ENCODE measurements around the gene MYO9B.
"Not testable (repeated sequence)": the region's sequence is repeated elsewhere in the genome, so short reads cannot be mapped to it uniquely, and the experiment has no call there.

The MYO9B gene

DNA sequence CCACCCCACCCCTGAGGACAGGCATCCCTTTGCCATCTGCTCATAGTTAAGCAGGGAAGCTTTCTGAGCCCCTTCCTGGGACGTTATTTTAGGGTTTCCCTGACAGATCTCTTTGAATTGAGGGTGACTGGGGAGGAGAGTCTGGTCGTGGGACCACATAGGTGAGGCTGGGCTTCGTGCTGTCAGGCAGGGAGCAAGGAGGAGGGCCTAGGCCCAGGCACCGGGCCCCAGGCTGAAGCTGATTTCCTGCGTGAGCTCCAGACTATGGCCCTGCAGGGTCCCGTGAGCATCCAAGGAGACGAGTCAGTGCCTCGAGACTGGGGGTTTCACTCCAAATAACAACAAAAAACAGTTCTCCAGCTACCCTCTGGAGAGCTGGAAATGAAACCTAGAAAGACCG lies 60.4 kb downstream of the MYO9B start:
- H4K20me1 ChIP-seq (ENCODE audit: insufficient read depth, low read length): peaks cover 9% of the 10 kb centered on the region
- no peak overlapping the region for H2AFZ ChIP-seq (ENCODE audit: low read depth, low read length)
- no peak overlapping the region for H3K27ac ChIP-seq (ENCODE audit: low read length)
- H3K9ac ChIP-seq (ENCODE audit: low read depth, low read length): no peak overlapping the region
- no peak for TF ChIP-seq EZH2 (IDR thresholded peaks at IDR 0.05; ENCODE audit: borderline replicate concordance, low read depth, low read length, severe bottlenecking)
- TF ChIP-seq CTCF (IDR thresholded peaks at IDR 0.05; ENCODE audit: borderline replicate concordance, extremely low read depth, low read length, poor library complexity, severe bottlenecking): no peak
- DNase-seq (no peak), ATAC-seq (ENCODE audit: insufficient read depth, low read depth) (no peak)
- peaks cover 41% of the 10 kb centered on the region for H3K79me2 ChIP-seq (ENCODE audit: insufficient read depth, low read length)
- peaks cover 30% of the 10 kb centered on the region for H3K36me3 ChIP-seq (ENCODE audit: insufficient read depth, low read length)
- no peaks in the 10 kb centered on the region for H3K4me1 ChIP-seq (ENCODE audit: insufficient read depth, low read length)
- no peaks in the 10 kb centered on the region for H3K9me3 ChIP-seq (ENCODE audit: insufficient read depth, low read length, severe bottlenecking)
- H3K4me3 ChIP-seq (ENCODE audit: low read depth in 1 of 2, low read length in 2 of 2): no peak overlapping the region
- no peak overlapping the region for H3K4me2 ChIP-seq (ENCODE audit: insufficient read depth, low read length)
- no peaks in the 10 kb centered on the region for H3K27me3 ChIP-seq (ENCODE audit: insufficient read depth, low read length, poor library complexity)

GRCh38 chr19:17136617-17137016 lies 61.0 kb downstream of the MYO9B start:
- TF ChIP-seq CTCF (IDR thresholded peaks at IDR 0.05; ENCODE audit: borderline replicate concordance, extremely low read depth, low read length, poor library complexity, severe bottlenecking) (no peak), EZH2 (IDR thresholded peaks at IDR 0.05; ENCODE audit: borderline replicate concordance, low read depth, low read length, severe bottlenecking) (no peak)
- Histone ChIP-seq H3K9ac (ENCODE audit: low read depth, low read length) (no peak overlapping the region), H3K36me3 (ENCODE audit: insufficient read depth, low read length) (peaks cover 36% of the 10 kb centered on the region), H3K79me2 (ENCODE audit: insufficient read depth, low read length) (peaks cover 39% of the 10 kb centered on the region), H3K4me1 (ENCODE audit: insufficient read depth, low read length) (no peaks in the 10 kb centered on the region), H3K27me3 (ENCODE audit: insufficient read depth, low read length, poor library complexity) (no peaks in the 10 kb centered on the region), H3K4me3 (ENCODE audit: low read depth in 1 of 2, low read length in 2 of 2) (no peak overlapping the region), H2AFZ (ENCODE audit: low read depth, low read length) (no peak overlapping the region), H3K27ac (ENCODE audit: low read length) (no peak overlapping the region), H4K20me1 (ENCODE audit: insufficient read depth, low read length) (peaks cover 12% of the 10 kb centered on the region), H3K9me3 (ENCODE audit: insufficient read depth, low read length, severe bottlenecking) (no peaks in the 10 kb centered on the region), H3K4me2 (ENCODE audit: insufficient read depth, low read length) (no peak overlapping the region)
- DNase-seq (no peak), ATAC-seq (ENCODE audit: insufficient read depth, low read depth) (no peak)

DNA sequence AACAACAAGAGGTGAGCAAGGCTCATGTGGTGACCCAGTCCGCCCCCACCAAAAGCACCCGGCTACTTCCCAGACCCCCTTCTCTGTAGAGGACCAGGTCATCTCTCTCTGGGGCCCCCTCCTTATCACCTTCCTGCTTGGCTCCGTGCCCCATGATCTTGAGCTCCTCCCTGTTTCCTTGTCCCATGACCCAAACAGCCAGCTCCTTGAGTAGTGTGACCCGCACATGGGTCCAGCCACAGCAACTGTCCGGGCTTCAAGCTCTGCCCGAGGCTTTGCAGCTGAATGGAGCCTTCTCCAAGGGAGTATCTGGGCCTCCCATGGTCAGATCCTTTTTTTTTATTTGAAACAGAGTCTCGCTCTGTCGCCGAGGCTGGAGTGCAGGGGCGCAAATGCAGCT lies 61.8 kb downstream of the MYO9B start:
- H3K9me3 ChIP-seq (ENCODE audit: insufficient read depth, low read length, severe bottlenecking): no peaks in the 10 kb centered on the region

DNA sequence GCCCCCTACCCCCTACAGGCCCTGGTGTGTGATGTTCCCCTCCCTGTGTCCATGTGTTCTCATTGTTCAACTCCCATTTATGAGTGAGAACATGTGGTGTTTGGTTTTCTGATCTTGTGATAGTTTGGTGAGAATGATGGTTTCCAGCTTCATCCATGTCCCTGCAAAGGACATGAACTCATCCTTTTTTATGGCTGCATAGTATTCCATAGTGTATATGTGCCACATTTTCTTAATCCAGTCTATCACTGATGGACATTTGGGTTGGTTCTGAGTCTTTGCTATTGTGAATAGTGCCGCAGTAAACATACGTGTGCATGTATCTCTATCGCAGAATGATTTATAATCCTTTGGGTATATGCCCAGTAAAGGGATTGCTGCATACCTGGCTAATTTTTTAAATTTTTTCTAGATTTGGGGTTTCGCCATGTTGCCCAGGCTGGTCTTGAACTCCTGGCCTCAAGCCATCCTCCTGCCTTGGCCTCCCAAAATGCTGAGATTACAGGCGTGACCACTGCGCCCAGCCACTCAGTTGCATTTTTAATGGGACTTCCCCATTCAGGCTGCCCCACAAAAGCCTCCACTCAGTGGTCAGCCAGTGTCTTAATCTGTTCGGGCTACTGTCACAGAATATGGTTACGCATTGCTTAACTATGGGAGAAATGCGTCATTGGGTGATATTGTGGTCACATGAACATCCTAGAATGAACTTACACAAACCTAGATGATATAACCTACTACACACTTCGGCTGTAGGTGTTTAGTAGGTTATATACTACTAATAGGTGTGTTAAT lies 62.7 kb downstream of the MYO9B start:
- not testable (repeated sequence) for H3K27ac ChIP-seq (ENCODE audit: low read length)

More for the DNA sequence above, 61.8 kb downstream of the MYO9B start:
- no peak for DNase-seq
- peaks cover 12% of the 10 kb centered on the region for H4K20me1 ChIP-seq (ENCODE audit: insufficient read depth, low read length)
- no peaks in the 10 kb centered on the region for H3K4me1 ChIP-seq (ENCODE audit: insufficient read depth, low read length)
- no peak overlapping the region for H3K27ac ChIP-seq (ENCODE audit: low read length)
- no peak overlapping the region for H3K9ac ChIP-seq (ENCODE audit: low read depth, low read length)
- no peak for ATAC-seq (ENCODE audit: insufficient read depth, low read depth)
- H2AFZ ChIP-seq (ENCODE audit: low read depth, low read length): no peak overlapping the region
- peaks cover 39% of the 10 kb centered on the region for H3K79me2 ChIP-seq (ENCODE audit: insufficient read depth, low read length)
- TF ChIP-seq CTCF (IDR thresholded peaks at IDR 0.05; ENCODE audit: borderline replicate concordance, extremely low read depth, low read length, poor library complexity, severe bottlenecking): no peak
- TF ChIP-seq EZH2 (IDR thresholded peaks at IDR 0.05; ENCODE audit: borderline replicate concordance, low read depth, low read length, severe bottlenecking): no peak
- H3K27me3 ChIP-seq (ENCODE audit: insufficient read depth, low read length, poor library complexity): no peaks in the 10 kb centered on the region
- H3K4me2 ChIP-seq (ENCODE audit: insufficient read depth, low read length): no peak overlapping the region
- H3K4me3 ChIP-seq (ENCODE audit: low read depth in 1 of 2, low read length in 2 of 2): no peak overlapping the region
- peaks cover 43% of the 10 kb centered on the region for H3K36me3 ChIP-seq (ENCODE audit: insufficient read depth, low read length)

More for the DNA sequence above, 62.7 kb downstream of the MYO9B start:
- not testable (repeated sequence) for H3K27me3 ChIP-seq (ENCODE audit: insufficient read depth, low read length, poor library complexity); DNase-seq; H3K9me3 ChIP-seq (ENCODE audit: insufficient read depth, low read length, severe bottlenecking); H3K4me1 ChIP-seq (ENCODE audit: insufficient read depth, low read length); H3K4me3 ChIP-seq (ENCODE audit: low read depth in 1 of 2, low read length in 2 of 2); H3K4me2 ChIP-seq (ENCODE audit: insufficient read depth, low read length); H2AFZ ChIP-seq (ENCODE audit: low read depth, low read length); ATAC-seq (ENCODE audit: insufficient read depth, low read depth); H3K9ac ChIP-seq (ENCODE audit: low read depth, low read length)
- Histone ChIP-seq H3K79me2 (ENCODE audit: insufficient read depth, low read length) (peaks cover 36% of the 10 kb centered on the region), H4K20me1 (ENCODE audit: insufficient read depth, low read length) (peaks cover 12% of the 10 kb centered on the region), H3K36me3 (ENCODE audit: insufficient read depth, low read length) (peaks cover 49% of the 10 kb centered on the region)

All from DND-41 (cell line).